CD4-positive, alpha-beta T cell treated with Interferon gamma for 1 hour (primary cell): ENCODE measurements around the gene PARP12.

Experiments
- DNase-seq: peaks from one replicate; pipeline ENCODE4 v3.0.0-alpha.2; 2020

PARP12 gene

DNA sequence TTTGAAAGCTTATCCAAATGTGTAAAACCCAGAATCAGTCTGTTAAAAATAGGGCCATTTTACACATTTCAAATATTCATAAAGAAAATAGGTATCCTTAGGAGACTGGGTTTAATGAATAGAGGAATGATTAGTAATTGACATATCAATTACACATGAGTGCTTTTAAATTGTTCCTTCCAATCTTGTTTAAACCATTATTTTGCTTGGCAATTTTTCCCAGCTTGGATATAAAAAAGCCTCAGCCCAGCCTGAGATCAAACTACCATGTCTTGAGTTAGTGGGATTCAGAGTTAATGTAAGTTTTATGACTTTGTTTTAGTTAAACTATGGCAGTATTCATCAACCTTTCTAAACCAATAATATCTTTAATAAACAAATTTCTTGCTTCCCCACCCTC lies 28.3 kb downstream of the PARP12 start:
- no peak for DNase-seq

DNA sequence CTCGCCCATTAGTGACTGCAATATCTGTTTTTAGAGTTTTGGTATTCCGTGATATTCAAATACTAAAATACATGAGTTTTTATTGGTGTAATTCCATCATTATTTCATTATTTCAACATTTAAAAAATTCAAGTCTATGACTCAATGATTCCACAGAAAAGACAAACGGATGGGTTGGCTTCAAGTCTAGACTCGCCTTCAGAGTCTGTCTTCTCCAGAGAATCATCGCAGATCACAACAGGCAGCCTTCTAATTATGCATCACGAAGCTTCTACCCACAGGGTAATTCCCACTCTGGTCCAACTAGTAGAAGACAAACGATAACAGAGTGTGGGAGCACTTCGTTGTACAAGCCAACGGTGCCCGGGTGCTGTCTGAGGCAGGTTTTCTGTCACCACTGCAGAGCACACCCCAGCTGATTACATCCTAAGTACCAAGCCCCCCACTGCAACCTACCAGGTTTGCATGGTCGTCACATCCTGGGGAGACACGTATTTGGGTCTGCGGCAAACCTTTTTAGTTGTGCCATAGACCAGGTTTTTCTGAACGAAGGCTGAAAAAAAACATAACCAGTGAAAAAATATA lies 28.9 kb downstream of the PARP12 start:
- DNase-seq: no peak

DNA sequence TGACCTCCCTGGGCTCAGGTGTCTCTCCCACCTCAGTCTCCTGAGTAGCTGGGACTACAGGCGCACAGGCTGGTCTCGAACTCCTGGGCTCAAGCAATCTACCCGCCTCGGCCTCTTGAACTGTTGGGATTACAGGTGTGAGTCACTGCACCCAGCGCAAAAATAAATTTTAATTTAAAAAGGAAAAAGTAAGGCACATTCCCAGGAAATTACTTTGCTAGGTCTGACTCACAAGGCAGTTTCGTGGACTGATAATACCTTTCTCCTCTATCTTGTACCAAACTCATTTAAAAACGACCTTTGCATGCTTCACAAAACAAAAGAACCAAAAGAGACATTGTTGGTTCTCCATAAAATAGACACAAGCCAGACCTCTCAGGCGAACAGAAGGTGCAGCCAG lies 29.7 kb downstream of the PARP12 start:
- no peak for DNase-seq

DNA sequence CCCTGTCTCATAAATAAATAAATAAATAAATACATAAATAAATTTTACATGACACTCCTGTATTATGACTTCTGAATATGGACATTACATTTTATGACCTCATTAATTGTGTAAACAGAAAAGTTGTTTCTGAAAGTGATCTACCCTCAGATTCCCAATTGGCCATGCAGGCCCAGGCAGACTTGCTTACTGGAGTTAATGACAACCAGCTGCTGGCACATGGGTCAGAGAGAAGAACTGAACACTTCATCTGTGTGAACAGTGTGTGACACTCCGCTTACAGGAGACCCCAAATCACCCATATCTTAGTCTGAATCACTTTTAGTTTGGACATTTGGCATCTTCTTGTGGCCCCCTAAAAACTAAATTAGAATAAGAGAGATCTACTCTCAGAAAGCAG lies 31.4 kb downstream of the PARP12 start:
- DNase-seq: no peak

DNA sequence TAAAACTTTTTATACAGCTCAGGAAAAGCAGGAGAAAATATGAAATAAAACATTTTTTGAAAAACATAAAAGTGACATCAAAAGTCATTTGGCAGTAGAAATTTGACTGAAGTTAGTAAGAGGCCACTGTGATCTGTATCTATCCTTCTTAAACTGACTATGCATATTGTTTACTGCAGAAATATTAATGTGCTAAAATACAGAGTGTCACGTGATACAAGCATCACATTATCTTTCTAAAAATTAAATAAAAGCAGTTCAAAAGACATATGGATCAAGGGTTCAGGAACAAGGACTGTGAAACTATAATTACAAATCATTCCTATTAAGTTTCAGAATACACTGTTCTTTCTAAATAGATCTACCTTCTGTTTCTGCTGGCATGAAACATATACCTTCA lies 33.7 kb downstream of the PARP12 start:
- no peak for DNase-seq

DNA sequence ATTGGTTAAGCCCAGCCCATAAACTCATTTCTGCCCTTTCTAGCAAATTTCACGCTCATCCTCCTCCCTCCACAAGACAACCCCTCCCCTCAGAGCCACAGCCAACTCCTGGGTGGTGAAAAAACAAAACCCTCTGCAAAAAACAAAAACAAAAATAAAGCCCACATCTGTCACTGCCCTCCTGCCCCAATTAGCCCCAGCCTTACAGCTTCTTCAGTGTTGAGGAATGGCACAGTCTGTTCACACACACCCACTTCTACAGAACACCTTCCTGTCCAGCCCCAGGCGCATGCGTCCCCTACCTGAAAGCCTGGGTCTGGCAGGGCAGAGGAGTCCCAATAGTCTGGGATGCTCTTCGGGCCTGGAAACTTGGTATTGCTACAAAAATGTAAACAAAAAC lies 34.4 kb downstream of the PARP12 start:
- DNase-seq: no peak

DNA sequence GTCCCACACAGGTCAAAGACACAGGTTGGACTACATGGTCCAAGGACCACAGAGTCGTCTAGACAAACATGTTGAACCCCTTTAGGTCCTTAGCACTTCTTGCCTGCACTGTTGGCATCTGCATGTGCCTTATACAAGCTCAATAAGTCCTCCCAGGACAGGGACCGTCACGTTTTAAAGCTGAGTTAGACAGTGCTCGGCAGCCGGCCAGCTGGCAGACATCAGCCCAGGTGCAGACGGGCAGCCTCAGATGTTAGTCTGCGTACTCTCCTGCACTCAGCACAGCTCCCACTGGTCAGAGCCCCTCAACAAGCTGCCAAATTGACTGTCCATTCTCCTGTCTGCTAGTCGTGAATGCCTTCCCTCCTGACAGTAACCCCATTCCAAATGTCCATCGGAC lies 34.9 kb downstream of the PARP12 start:
- DNase-seq: no peak

DNA sequence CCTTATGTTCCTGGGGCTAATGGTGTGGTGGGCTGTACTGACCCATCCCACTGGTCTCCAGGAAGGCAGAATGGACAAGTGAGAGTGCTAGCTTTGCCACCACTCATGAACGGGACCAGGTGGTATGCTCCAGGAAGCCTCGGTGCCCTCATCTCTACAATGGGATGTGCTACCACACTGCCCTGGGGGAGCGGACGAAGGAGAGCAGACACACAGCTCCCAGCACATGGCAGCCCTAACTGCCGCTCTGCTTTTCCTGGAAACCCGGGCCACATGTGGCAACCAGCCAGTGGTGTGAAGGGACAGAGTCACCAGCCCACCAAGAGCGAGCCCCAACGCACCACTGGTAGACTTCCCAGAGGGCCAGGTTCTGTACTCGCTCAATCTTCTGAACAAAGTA lies 35.8 kb downstream of the PARP12 start:
- DNase-seq: no peak

DNA sequence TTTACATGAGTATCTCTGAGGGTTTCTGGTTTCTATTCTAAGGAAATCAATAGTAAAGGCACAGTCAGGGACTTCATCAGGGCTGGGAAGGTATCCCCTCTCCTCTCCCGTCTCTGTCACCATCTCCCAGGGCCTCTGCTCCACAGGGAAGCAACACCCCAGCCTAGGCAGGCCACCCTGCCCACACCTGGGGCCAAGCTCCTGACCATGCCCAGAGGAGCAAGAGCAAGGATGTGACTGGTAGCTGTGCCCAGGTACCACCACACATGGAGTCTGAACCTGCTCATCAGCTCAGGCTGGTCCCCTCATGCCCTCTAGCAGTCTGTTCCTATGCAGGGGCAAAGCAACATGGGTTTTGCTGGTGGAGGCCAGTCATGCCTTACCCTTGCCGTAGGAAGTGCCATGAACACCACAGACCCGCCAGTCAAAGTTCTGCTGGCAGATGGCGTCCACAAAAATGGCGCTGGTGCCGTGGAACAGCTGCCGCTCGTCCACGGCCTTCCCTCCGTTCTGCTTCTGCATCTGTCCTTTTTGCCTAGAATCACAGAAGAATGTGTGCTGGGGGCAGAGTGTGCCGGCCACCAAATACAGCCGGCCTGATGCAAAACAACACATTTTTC lies 36.8 kb downstream of the PARP12 start:
- no peak for DNase-seq

DNA sequence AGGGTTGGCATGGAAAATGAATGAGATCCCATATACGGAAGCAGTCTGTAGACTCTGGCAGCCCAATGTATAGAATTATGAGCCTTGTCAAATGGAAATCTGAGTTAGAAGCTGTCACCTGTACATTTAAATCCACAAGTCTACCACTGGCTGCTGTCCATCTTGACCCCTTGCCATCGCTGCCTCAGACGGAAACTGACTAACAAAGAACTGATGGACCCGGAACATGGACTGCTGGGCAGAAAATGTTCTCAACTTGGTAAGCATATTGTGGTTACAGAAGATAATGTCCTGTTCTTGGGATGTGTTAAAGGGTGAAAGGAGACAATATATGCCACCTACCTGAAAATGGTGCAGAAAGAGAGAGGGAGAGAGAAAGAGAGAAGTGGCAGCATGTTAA lies 37.5 kb downstream of the PARP12 start:
- no peak for DNase-seq

DNA sequence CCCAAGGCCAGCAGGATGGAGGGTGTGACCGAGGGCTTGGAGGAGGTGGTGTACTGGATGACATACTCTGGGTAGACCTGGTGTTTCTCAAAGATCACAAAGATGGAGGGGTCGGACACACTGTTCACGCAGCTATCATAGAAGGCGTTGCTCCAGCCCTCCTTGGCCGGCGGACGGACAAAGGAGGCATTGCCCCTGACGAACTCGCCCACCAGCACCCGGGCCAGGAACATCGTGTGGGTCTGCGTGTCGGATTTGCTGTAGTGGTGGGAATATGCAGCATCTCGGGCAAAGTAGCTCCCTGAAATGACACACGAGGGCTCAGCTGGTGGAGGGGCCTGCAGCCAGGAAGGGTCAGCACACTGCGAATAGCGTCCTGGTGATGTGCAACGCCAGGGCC lies 38.2 kb downstream of the PARP12 start:
- no peak for DNase-seq

DNA sequence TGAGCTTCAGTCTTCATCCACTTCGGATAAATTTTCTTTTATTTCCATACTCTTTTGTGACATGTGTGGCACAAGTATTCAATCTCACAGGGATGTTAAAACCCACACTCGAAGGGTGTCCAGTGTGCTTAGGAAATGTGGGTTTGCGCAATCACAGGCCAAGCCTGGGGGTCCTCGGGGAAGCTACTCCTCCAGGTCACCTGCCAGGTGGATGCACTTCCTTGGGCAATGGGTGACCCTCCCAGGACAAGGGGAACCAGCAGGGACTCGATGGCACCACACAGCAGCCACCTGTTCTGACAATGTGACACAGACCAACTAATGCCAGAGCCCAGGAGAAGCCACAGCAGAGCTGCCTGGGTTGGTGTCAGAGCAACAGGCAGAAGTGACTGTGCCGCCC lies 39.0 kb downstream of the PARP12 start:
- DNase-seq: no peak

DNA sequence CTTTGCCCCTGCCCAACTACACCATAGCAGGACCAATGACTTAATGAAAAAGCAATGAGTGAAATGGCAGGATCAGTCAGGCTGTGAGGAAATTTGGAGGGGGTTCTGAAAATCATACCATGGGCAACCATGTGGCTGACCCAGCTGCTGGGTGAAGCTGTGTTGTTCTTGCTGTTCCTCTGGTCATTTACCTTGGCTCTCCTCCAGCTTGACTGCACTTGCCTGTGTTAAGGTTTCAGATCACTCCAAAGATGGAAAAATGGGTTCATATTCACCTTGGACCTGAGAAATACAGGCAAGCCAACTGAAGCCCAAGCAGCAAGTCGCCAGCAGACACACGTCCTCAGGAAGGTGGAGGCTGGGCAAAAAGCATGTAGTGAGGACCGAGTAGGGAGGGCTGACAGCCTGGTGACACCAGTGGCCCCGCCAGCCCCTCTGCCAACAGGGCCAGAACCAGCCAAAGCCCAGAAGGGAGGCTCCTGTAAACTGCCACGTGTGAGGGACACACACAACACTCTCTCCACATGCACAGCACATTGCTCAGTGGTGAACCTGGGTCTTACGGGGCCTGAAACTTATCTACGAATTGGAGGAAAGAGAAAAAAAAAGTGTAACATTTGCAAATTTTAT lies 40.1 kb downstream of the PARP12 start:
- DNase-seq: no peak

DNA sequence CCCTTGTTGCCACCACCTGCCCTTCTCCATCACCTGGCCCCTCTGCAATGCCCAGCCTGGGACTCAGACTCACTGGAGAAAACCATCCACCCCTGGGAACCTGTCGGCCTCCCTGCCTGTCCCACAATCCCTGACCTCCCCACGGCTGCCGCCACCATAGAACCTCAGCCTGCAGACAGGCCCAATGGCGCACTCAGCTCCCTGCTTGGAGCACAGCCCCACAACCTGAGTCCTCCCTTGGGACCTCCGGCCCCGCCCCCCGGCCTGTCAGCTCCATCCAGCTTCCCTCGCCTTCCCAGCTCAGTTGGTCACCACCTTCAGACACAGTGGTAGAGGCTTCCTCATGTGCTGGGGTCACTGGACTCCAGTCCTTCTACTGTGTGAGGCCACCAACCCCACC lies 41.1 kb downstream of the PARP12 start:
- DNase-seq: no peak

DNA sequence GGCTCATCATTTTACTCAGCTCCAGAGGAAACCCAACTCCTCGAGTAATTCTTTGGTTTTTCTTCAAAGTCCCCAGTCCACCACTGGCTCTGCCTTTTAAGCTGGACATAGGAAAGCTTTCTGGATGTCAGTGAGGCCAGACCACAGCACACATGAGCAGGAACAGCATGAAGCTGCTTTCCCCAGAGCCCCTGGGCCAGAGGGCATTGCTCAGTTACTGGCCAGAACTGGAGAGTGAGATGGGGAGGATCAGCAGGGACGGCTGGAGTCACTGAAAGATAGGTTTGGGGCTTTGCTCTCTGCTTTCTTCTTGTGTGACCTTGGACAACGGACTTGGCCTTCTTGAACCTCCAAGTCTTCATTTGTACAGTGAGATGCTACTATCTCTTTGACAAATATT lies 43.1 kb downstream of the PARP12 start:
- no peak for DNase-seq

DNA sequence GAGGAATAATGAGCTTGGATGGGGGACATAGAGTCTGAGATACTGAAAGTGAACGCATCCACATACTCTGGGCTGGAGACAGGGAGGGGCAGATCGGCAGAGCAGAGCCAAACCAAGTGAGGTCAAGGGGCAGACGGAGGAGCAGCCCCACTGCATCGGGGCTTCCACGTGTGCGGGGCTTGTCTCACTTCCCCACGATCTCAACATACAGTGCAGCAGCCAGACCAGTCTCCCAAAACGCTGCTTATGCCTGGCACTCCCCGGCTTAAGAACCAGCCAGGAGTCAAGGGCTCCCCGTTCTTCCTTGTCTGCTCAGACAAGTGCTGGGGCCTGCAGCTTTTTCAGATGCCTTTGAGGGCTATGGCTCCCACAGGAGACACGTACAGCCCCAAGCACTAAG lies 43.6 kb downstream of the PARP12 start:
- DNase-seq: no peak

DNA sequence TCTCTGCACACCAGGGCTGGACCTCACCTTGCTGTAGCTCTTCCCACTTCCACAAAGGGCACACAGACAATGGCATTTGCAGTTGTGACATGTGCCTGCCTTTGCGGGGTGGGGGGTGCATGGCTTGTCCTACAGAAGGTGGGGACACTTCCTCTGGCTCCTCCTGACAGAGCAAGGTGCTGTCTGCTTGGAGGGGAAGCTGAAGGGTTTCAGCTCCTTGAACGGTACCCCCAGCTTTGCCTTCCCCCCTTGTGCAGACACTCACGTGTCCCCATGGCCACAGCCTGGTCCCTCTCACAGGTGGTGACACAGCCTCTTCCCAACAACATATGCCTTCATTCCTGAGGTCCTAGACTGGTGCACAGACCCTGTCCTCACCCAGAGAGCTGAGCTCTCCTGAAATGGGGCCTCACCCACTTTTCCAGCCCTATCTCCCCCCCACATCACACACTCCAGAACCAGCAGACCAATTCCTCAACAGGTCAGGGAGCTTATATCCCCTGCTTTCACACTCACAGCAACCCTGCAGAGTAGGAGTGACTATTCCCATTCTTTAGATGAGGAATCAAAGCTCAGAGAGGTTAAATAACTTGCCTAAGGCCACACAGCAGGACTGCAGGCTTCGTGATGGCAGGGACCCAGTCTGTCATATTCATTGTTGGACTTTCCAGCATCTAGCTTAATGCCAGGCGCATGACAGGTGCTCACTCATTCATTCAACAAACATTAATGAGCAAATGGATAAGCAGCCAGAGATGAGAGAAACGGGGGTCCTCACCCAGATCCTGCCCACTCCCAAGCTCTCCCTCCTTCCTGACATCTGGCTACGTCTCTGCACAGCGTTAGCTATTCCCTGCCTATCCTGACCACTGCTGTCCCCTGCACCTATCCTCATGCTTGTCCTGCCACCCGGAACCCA lies 44.4 kb downstream of the PARP12 start:
- DNase-seq: no peak

DNA sequence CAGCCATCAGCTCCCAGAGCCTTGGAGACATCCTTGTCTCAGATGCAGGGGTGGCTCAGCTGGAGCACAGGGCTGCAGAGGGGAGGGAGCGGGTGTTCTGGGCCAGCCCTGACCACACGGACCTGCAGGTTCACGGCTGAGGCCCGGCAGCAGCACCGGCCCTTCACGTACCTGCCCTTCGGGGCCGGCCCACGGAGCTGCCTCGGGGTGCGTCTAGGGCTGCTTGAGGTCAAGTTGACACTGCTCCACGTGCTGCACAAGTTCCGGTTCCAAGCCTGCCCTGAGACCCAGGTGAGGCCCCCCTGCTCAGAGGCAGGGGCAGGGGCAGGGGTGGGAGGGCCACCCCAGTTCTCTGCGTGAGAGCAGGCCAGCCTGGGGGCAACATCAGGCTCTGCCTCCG lies 45.2 kb downstream of the PARP12 start:
- no peak for DNase-seq

DNA sequence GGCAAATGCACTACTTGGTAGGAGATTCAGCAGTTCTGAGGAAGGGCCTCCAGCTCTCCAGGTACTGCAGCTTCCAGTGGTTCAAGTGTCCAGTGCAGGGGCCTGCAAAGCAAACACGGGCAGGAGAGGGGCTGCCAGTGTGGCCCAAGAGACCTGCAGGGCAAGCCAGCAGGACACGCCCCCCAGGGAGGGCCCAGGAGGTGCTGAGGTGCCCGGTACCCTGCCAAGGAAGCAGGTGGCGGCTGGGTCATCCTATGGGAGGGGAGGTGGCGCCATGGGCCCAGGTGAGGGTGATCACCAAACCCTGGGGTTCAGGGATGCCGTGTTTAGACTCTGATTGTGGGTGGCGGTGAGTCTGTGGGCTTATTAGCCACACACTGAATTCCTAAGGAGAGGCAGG lies 45.7 kb downstream of the PARP12 start:
- no peak for DNase-seq

DNA sequence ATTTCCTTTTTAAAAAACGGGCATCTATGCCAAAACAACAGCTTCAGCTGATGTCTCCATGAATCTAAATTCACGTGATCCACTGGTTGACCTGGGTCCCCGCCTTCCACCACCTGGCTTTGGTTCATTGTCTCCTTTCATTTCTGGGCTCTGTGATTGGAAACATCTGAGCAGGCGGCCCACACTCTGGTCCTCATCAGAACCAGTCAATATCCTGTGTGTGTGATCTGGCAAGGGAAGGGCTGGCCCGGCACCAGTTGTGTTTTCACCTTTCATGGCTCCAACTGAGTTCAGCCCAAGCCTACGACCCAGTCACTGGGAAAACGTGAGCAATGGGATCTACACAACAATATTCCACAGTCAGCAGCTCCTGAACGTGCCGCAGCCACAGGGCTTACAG lies 46.2 kb downstream of the PARP12 start:
- no peak for DNase-seq

DNA sequence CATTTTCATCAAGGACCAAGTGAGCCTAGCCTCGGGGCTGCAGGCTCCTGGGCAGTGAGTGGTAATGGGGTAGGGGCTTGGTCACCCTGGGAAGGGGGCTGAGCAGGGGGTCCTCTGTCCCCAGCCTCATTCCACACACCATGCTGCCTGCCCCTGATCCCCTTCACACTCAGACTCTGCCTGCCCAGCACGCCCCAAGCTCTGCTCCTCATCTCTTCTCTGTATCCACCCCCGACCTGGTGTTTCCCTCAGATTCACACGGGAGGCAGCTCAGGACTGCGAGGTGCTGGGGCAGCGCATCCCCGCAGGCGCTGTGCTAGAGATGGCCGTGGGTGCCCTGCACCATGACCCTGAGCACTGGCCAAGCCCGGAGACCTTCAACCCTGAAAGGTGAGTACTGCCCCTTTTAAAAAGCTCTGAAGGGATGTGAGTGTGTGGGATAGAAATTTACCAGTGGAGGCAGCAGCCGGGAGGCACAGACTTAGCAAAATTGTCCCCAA lies 47.2 kb downstream of the PARP12 start:
- DNase-seq: no peak

DNA sequence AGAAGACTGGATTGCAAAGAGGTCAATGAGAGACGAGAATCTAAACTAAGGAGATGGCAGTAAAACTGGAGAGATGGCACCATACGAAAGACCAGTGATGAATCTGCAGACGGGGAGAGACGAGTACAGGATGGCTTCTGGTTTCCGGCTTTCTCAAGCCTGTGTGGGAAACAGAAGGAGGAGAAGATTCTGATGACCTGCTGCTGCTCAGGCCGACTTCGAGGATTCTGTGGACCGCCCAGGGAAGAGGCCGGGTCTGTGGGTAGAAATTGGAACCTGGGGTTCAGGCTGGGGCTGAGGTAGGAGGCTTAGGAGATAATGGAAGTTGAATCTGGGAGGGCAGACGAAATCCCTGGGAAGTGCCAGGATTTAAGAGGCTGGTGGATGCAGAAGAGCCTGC lies 48.6 kb downstream of the PARP12 start:
- DNase-seq: no peak

DNA sequence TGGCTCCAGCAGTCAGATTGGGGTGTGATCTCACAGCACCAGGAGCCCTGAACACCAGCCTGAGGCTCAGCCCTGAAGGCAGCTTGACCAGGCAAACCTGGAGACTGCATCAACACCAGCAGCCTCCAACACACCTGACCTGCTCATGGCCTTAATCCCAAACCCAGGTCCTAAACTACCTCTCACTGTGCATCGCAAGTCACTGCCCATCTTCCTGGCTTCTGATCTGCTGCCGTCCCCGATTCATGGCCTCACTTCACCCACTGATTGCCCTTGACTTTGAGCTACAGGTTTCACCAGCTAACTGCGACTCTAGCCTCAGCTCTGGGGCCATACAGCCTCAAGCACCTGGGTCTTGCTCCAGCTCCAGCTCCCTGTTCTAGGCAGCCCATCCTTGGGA lies 49.1 kb downstream of the PARP12 start:
- no peak for DNase-seq
